Astrocyte (in vitro differentiated cells and primary cell): ENCODE measurements around the gene SHISA8. TPM values are rescaled to one million over a fixed set of nuclear protein-coding genes. Genes with fewer than 3 reads are reported as not detected.

ENCODE experiments used
- DNase-seq: peaks from one replicate; pipeline ENCODE4 v3.0.0-alpha.2; 2010; ENCODE audit warnings: low read depth
- FAIRE-seq: peaks from 2 replicates; lab custom pipeline; 2011; peaks lifted over from hg19 to GRCh38; lab: Jason Lieb, UNC
- H2AFZ ChIP-seq: 2 replicates; pipeline ENCODE4 v1.6.0; 2012; ENCODE audit warnings: low read depth, low read length, inconsistent platforms
- H3K27ac ChIP-seq: 2 replicates; pipeline ENCODE4 v1.5.1; 2011; ENCODE audit warnings: low read depth, low read length, inconsistent platforms
- H3K27me3 ChIP-seq: 2 replicates; pipeline ENCODE4 v1.6.0; 2011; ENCODE audit warnings: low read length, inconsistent platforms; ENCODE audit not compliant: insufficient read depth
- H3K36me3 ChIP-seq: 2 replicates; pipeline ENCODE4 v1.5.1; 2011; ENCODE audit warnings: low read length, inconsistent platforms; ENCODE audit not compliant: insufficient read depth
- H3K4me1 ChIP-seq: 2 replicates; pipeline ENCODE4 v1.5.1; 2011; ENCODE audit warnings: low read length, inconsistent platforms; ENCODE audit not compliant: insufficient read depth
- H3K4me2 ChIP-seq: 2 replicates; pipeline ENCODE4 v1.6.0; 2012; ENCODE audit warnings: low read length, inconsistent platforms
- H3K4me3 ChIP-seq: 2 replicates; pipeline ENCODE4 v1.5.1; 2011; ENCODE audit warnings: low read depth, mild to moderate bottlenecking, low read length, inconsistent platforms; ENCODE audit not compliant: insufficient read depth
- H3K79me2 ChIP-seq: 2 replicates; pipeline ENCODE4 v1.6.0; 2012; ENCODE audit warnings: mild to moderate bottlenecking, low read length, inconsistent platforms; ENCODE audit not compliant: insufficient read depth
- H3K9ac ChIP-seq: 2 replicates; pipeline ENCODE4 v1.6.0; 2012; ENCODE audit warnings: mild to moderate bottlenecking, low read length, inconsistent platforms
- H3K9me3 ChIP-seq: 2 replicates; pipeline ENCODE4 v1.5.1; 2012; ENCODE audit warnings: low read depth, mild to moderate bottlenecking, low read length, inconsistent platforms; ENCODE audit not compliant: insufficient read depth
- H4K20me1 ChIP-seq: 2 replicates; pipeline ENCODE4 v1.6.0; 2012; ENCODE audit warnings: low read length, inconsistent platforms; ENCODE audit not compliant: insufficient read depth
- H3K27ac Mint-ChIP-seq: one replicate; pipeline ENCODE4 v1.8.0; 2021; ENCODE audit warnings: mild to moderate bottlenecking, mixed read lengths; ENCODE audit not compliant: unreplicated experiment
- H3K27me3 Mint-ChIP-seq: one replicate; pipeline ENCODE4 v1.8.0; 2021; ENCODE audit warnings: low read depth, mixed read lengths; ENCODE audit not compliant: unreplicated experiment
- H3K36me3 Mint-ChIP-seq: one replicate; pipeline ENCODE4 v1.8.0; 2021; ENCODE audit warnings: low read depth, mixed read lengths; ENCODE audit not compliant: unreplicated experiment
- H3K4me1 Mint-ChIP-seq: one replicate; pipeline ENCODE4 v1.8.0; 2021; ENCODE audit warnings: low read depth, mixed read lengths; ENCODE audit not compliant: unreplicated experiment
- H3K4me3 Mint-ChIP-seq: one replicate; pipeline ENCODE4 v1.8.0; 2021; ENCODE audit warnings: mild to moderate bottlenecking, moderate library complexity, mixed read lengths; ENCODE audit not compliant: unreplicated experiment
- H3K9me3 Mint-ChIP-seq: one replicate; pipeline ENCODE4 v1.8.0; 2021; ENCODE audit warnings: mild to moderate bottlenecking, mixed read lengths; ENCODE audit not compliant: unreplicated experiment
- EZH2 ChIP-seq: IDR thresholded peaks from 2 replicates; pipeline ENCODE4 v1.6.1; 2012; ENCODE audit warnings: mild to moderate bottlenecking, low read length, inconsistent platforms; ENCODE audit not compliant: insufficient read depth
- total RNA-seq: library from RNA; stranded (reverse); gene quantifications from 2 replicates; pipeline ENCODE4 v1.2.1, GENCODE V29; 2021
- TF ChIP-seq, protein P1 (sequence below): IDR thresholded peaks from 2 replicates; pipeline ENCODE4 v1.5.1; 2011; ENCODE audit warnings: low read depth, mild to moderate bottlenecking, inconsistent platforms, low read length, moderate library complexity; ENCODE audit not compliant: insufficient read depth

SHISA8 gene
- total RNA-seq, 1 donor from 2014 or later, result not detected

DNA sequence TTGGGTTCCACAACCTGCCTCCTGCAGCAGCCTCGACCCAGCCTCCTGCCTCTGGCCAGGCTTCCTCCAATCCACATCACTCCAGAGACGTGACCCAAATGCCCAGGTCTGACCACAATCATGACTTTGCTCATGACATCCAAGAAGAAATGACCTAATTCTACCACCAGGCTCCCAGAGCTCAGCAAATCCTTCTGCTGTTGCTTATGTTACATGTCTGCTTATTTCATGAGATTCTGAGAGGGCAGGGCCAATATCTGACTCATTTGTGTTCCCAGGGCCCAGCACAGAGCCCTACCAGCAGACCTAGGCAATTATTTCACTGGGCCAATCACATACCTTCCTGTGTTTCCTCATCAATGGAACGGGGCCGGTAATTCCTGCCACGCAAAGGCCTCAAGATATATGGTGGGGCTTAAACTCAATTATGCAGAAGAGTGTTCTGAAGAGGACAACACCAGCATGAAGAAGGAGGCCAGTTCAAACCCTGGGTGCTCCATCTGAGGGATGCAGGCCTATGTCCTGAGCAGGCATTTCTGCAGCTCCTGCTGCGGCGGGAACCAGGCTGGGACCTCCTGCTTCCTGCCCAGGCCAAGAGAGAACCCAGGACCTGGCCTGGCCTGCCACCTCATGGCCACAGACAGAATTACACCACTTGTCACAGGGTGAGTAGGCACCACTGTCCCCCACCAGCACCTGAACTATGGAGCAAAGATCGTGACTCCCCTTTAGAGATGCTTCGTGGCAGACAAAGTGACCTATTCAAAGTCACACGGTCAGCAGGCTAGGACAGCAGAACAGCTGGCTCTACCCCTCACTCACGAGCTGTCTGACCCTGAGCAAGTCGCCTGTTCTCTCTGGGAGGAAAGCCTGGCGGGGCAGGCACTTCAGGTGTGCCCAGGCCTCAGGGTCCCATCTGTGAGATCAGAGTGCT lies 26.2 kb upstream of the SHISA8 start:
- no peak overlapping the region for H3K4me3 ChIP-seq
- DNase-seq (peak; percentile 64), FAIRE-seq (peak; percentile 93)
- TF ChIP-seq, protein P1, sequence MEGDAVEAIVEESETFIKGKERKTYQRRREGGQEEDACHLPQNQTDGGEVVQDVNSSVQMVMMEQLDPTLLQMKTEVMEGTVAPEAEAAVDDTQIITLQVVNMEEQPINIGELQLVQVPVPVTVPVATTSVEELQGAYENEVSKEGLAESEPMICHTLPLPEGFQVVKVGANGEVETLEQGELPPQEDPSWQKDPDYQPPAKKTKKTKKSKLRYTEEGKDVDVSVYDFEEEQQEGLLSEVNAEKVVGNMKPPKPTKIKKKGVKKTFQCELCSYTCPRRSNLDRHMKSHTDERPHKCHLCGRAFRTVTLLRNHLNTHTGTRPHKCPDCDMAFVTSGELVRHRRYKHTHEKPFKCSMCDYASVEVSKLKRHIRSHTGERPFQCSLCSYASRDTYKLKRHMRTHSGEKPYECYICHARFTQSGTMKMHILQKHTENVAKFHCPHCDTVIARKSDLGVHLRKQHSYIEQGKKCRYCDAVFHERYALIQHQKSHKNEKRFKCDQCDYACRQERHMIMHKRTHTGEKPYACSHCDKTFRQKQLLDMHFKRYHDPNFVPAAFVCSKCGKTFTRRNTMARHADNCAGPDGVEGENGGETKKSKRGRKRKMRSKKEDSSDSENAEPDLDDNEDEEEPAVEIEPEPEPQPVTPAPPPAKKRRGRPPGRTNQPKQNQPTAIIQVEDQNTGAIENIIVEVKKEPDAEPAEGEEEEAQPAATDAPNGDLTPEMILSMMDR, result peak; percentile 79
- TF ChIP-seq EZH2, result no peak
- H3K27me3 ChIP-seq, result no peaks in the 10 kb centered on the region
- no peak overlapping the region for H2AFZ ChIP-seq
- Mint-ChIP-seq H3K27ac (peak overlapping the region; percentile 90), H3K27me3 (no peaks in the 10 kb centered on the region), H3K9me3 (no peaks in the 10 kb centered on the region), H3K4me1 (peaks cover 8% of the 10 kb centered on the region), H3K36me3 (no peaks in the 10 kb centered on the region), H3K4me3 (no peak overlapping the region)
- peaks cover 4% of the 10 kb centered on the region for H3K36me3 ChIP-seq
- H4K20me1 ChIP-seq, result peaks cover 9% of the 10 kb centered on the region
- H3K27ac ChIP-seq, result peak overlapping the region; percentile 27
- peak overlapping the region; percentile 12 for H3K4me2 ChIP-seq
- no peaks in the 10 kb centered on the region for H3K9me3 ChIP-seq
- H3K9ac ChIP-seq, result peak overlapping the region; percentile 37
- H3K4me1 ChIP-seq, result peaks cover 21% of the 10 kb centered on the region
- H3K79me2 ChIP-seq, result peaks cover 7% of the 10 kb centered on the region

DNA sequence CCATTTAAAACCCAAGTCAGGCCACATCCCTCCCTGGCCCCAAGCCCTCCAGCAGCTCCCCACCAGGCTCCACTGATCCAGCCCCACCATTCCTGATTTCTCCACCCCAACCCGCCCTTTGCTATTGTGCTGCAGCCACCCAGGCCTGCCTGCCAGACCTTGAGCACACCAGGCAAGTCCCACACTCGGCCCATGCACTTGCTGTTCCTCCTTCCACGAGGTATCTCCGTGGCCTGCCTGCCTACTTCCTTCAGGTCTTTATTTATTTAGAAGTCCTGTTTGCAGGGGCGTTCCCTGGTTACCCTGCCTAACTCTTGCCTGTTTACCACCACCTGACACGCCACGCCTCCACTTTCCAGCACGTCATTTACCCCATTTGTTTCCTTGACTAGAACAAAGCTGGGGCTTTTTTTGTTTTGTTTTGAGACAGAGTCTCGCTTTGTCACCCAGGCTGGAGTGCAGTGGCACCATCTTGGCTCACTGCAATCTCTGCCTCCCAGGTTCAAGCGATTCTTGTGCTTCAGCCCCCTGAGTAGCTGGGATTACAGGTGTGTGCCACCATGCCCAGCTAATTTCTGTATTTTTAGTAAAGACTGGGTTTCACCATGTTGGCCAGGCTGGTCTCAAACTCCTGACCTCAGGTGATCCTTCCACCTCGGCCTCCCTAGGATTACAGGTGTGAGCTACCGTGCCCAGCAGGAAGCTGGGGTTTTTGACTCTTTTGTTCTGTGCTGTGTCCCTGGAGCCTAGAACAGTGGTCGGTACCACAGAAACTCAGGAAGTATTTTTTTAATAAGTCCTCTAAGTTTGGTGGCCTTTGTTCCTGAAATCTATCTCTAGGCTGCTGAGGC lies 25.3 kb upstream of the SHISA8 start:
- DNase-seq (no peak), FAIRE-seq (no peak)
- H3K4me1 Mint-ChIP-seq, result peaks cover 8% of the 10 kb centered on the region
- peaks cover 9% of the 10 kb centered on the region for H4K20me1 ChIP-seq
- H3K4me1 ChIP-seq, result peaks cover 14% of the 10 kb centered on the region
- H3K79me2 ChIP-seq, result no peaks in the 10 kb centered on the region
- H3K4me2 ChIP-seq, result peak overlapping the region; percentile 12
- TF ChIP-seq EZH2, result no peak
- TF ChIP-seq, protein P1, result no peak
- no peaks in the 10 kb centered on the region for H3K27me3 ChIP-seq
- H3K9me3 ChIP-seq, result no peaks in the 10 kb centered on the region
- peak overlapping the region; percentile 37 for H3K9ac ChIP-seq
- no peaks in the 10 kb centered on the region for H3K36me3 Mint-ChIP-seq
- H3K36me3 ChIP-seq, result peaks cover 4% of the 10 kb centered on the region
- peak overlapping the region; percentile 27 for H3K27ac ChIP-seq
- H3K4me3 Mint-ChIP-seq, result peak overlapping the region; percentile 14
- peak overlapping the region; percentile 90 for H3K27ac Mint-ChIP-seq
- no peaks in the 10 kb centered on the region for H3K9me3 Mint-ChIP-seq
- H2AFZ ChIP-seq, result no peak overlapping the region
- H3K4me3 ChIP-seq, result no peak overlapping the region
- no peaks in the 10 kb centered on the region for H3K27me3 Mint-ChIP-seq
